Stimulated activated CD8-positive, alpha-beta memory T cell treated with anti-CD3 and anti-CD28 coated beads, Interleukin-12 subunit alpha, Interleukin-12 subunit beta, amount 100 ng/mL, for 24 hours (primary cell): Measurements from ENCODE around the gene NOTCH4.

ENCODE experiments used
- DNase-seq: peaks from one replicate; pipeline ENCODE4 v3.0.0-alpha.2; 2020; ENCODE audit errors: extremely low read depth

The NOTCH4 gene

GRCh38 chr6:32164295-32164694 lies 59.6 kb downstream of the NOTCH4 start, which contains the start of gene EGFL8:
Gene EGFL8, plus strand, starts transcription at chr6:32164595. Its CDS starts 1,571 bp downstream, at chr6:32166166.
- DNase-seq = no peak

- DNase-seq = no peak
Measured at GRCh38 chr6:32163559-32164258, 60.2 kb downstream of the NOTCH4 start.

GRCh38 chr6:32158052-32158451 lies 65.8 kb downstream of the NOTCH4 start:
- no peak for DNase-seq

- DNase-seq = no peak
Measured at GRCh38 chr6:32156891-32157290, 67.0 kb downstream of the NOTCH4 start.

GRCh38 chr6:32154514-32155161 lies 69.2 kb downstream of the NOTCH4 start:
- DNase-seq = no peak

GRCh38 chr6:32153564-32154513 lies 70.0 kb downstream of the NOTCH4 start, which contains the start of gene PPT2:
Gene PPT2, plus strand, starts transcription at chr6:32154141. Its CDS starts 454 bp downstream, at chr6:32154595.
- DNase-seq = peak; percentile 67

GRCh38 chr6:32152769-32153563 lies 70.9 kb downstream of the NOTCH4 start:
- DNase-seq = no peak

- DNase-seq = no peak
Measured at GRCh38 chr6:32151863-32152768, 71.8 kb downstream of the NOTCH4 start, which contains the start of gene PRRT1. Gene PRRT1, minus strand, starts transcription at chr6:32151939. Its CDS starts 112 bp downstream, at chr6:32151827.

- DNase-seq = no peak
Measured at GRCh38 chr6:32151181-32151862, 72.5 kb downstream of the NOTCH4 start.

- DNase-seq = no peak
Measured at GRCh38 chr6:32149932-32150870, 73.7 kb downstream of the NOTCH4 start.

GRCh38 chr6:32149092-32149755 lies 74.6 kb downstream of the NOTCH4 start:
- DNase-seq = no peak

- DNase-seq = no peak
Measured at GRCh38 chr6:32148289-32149091, 75.4 kb downstream of the NOTCH4 start.

GRCh38 chr6:32147401-32148132 lies 76.3 kb downstream of the NOTCH4 start:
- DNase-seq = no peak

- DNase-seq = no peak
Measured at GRCh38 chr6:32146687-32147086, 77.2 kb downstream of the NOTCH4 start.

GRCh38 chr6:32146287-32146686 lies 77.6 kb downstream of the NOTCH4 start:
- DNase-seq = no peak
